GM18951 (cell line): ENCODE data around the gene UBR3.
"Not testable (repeated sequence)": the region's sequence is repeated elsewhere in the genome, so short reads cannot be mapped to it uniquely, and the experiment has no call there.

Source experiments
- POLR2A ChIP-seq: IDR thresholded peaks from 4 replicates; pipeline ENCODE4 v1.6.1; 2011; ENCODE audit warnings: mild to moderate bottlenecking; ENCODE audit not compliant: insufficient read length, insufficient read depth; ENCODE audit errors: extremely low read depth
- in situ Hi-C: fragments of 300-500 bp; cut with MboI; formaldehyde crosslinking; loops from one replicate; pipeline ENCODE4 v1.12.0; 2022; ENCODE audit warnings: low sequenced_read_pairs, mixed read lengths, inconsistent platforms; ENCODE audit not compliant: unreplicated experiment

UBR3 gene

GRCh38 chr2:169827272-169828140, at the start of gene UBR3:
TSS of gene UBR3 (plus strand) at chr2:169827454. CDS start at chr2:169827508, 54 bp downstream.
- in situ Hi-C loops: no loop called here
- peak; percentile 87 for TF ChIP-seq POLR2A

- in situ Hi-C loops: no loop called here
- TF ChIP-seq POLR2A: no peak
Measured at GRCh38 chr2:169778446-169778845, 48.8 kb upstream of the UBR3 start.

- TF ChIP-seq POLR2A: no peak
- in situ Hi-C loops: no loop called here
Measured at GRCh38 chr2:169781249-169782013, 45.8 kb upstream of the UBR3 start.

DNA sequence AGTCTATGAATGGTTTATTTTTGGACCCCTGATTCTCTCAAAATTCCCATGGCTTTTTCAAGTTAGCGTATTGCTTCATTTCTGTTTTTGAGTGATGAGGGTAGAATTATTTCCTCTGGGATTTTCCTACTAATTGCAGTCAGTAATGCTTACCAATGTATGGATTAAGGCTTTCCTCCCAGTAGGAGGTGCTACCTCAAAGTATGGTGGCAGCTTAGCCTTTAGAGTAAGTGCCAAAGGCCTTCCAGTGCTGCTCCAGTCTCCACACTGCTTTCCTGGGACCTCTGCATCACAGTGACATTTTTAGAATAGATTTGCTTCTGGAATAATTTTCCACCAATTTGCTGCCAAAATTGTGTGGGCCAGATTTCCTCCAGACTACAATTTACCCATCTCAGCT, 44.7 kb upstream of the UBR3 start:
- no peak for TF ChIP-seq POLR2A
- in situ Hi-C loops: no loop called here

GRCh38 chr2:169790581-169790980, 36.7 kb upstream of the UBR3 start:
- in situ Hi-C loops: no loop called here
- no peak for TF ChIP-seq POLR2A

- in situ Hi-C loops: no loop called here
- no peak for TF ChIP-seq POLR2A
Measured at GRCh38 chr2:169795181-169795580, 32.1 kb upstream of the UBR3 start.

- in situ Hi-C loops: no loop called here
- no peak for TF ChIP-seq POLR2A
Measured at GRCh38 chr2:169796441-169796840, 30.8 kb upstream of the UBR3 start.

- in situ Hi-C loops: no loop called here
Measured at GRCh38 chr2:169797601-169798000, 29.7 kb upstream of the UBR3 start.

DNA sequence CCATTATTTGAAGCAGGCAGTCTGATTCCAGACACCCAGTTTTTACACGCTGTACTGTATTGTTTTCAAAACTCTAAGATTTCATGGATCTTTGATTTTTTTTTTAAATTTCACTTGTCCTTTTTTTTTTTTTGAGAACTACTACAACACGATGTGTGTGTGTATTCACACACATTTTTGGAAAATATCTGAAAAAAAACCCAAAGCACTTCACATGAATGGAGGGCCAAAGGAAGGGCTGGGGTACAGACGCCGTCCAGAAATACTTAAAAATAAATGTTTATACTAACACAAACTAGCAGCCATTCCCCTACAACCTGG, 28.9 kb upstream of the UBR3 start:
- in situ Hi-C loops: no loop called here
- no peak for TF ChIP-seq POLR2A

More at GRCh38 chr2:169797601-169798000, 29.7 kb upstream of the UBR3 start:
- no peak for TF ChIP-seq POLR2A

DNA sequence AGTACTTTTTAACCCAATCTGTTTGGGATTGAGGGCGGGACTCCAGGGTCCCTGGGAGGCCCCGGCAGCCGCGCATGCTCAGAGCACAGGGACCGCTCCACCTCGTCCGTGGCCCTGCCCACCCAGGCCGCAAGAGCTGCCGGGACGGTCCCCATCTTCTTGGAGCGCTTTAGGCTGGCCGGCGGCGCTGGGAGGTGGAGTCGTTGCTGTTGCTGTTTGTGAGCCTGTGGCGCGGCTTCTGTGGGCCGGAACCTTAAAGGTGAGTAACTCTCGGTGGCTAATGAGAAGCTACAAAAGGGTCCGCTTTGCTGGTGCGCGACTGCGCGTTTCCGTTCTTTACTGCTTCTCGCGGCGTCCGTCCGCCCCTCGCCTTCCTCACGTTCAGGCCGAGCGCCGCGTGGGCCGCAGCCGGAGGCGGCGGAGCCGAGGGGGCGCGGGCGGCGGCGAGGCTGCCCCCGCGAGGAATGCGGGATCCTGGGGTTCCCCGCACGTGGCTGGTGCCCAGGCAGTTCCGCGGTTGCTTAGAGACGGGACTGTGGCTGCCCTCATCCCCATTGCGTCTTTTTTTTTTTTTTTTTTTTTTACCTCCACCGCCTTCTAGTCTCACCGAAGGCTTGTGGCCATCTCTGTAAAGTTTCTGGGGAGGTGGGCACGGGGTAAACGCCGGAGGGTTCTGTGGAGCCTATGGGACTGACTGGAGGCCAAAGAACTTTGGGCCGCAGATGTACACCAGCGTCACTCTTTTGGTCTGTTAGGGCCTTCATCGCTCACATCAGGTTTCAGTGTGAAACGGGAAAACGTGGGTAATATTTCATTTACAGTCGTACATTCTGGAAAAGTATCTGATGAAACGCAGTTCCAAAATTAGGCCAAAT, 28.3 kb upstream of the UBR3 start, which contains the start of gene SSB:
Gene SSB, plus strand, starts transcription at position 154 of the 875 bp plus-strand sequence. CDS start 2,090 bp downstream, outside the sequence.
- in situ Hi-C loops: no loop called here
- peak; percentile 86 for TF ChIP-seq POLR2A

- in situ Hi-C loops: no loop called here
- no peak for TF ChIP-seq POLR2A
Measured at GRCh38 chr2:169803480-169803879, 23.8 kb upstream of the UBR3 start.

- no peak for TF ChIP-seq POLR2A
Measured at GRCh38 chr2:169806586-169806985, 20.7 kb upstream of the UBR3 start.

GRCh38 chr2:169808221-169808620, 19.0 kb upstream of the UBR3 start:
- TF ChIP-seq POLR2A: no peak
- in situ Hi-C loops: no loop called here

More at GRCh38 chr2:169806586-169806985, 20.7 kb upstream of the UBR3 start:
- in situ Hi-C loops: no loop called here

GRCh38 chr2:169815849-169816248, 11.4 kb upstream of the UBR3 start:
- no peak for TF ChIP-seq POLR2A
- in situ Hi-C loops: no loop called here

GRCh38 chr2:169816961-169817360, 10.3 kb upstream of the UBR3 start:
- in situ Hi-C loops: not testable (repeated sequence)

DNA sequence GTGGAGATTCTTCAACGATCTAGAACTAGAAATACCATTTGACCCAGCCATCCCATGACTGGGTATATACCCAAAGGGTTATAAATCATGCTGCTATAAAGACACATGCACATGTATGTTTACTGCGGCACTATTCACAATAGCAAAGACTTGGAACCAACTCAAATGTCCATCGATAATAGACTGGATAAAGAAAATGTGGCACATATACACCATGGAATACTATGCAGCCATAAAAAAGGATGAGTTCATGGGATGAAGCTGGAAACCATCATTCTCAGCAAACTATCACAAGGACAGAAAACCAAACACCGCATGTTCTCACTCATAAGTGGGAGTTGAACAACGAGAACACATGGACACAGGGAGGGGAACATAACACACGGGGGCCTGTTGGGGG, 9.9 kb upstream of the UBR3 start:
- in situ Hi-C loops: not testable (repeated sequence)
